GM21390 (cell line): ENCODE data around the gene NTS.

Experiments used
- ATAC-seq: cut with Tn5 transposase; IDR thresholded peaks from one replicate; pipeline ENCODE4 v1.9.1; 2021; ENCODE audit not compliant: unreplicated experiment

The NTS gene, protein sequence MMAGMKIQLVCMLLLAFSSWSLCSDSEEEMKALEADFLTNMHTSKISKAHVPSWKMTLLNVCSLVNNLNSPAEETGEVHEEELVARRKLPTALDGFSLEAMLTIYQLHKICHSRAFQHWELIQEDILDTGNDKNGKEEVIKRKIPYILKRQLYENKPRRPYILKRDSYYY

DNA sequence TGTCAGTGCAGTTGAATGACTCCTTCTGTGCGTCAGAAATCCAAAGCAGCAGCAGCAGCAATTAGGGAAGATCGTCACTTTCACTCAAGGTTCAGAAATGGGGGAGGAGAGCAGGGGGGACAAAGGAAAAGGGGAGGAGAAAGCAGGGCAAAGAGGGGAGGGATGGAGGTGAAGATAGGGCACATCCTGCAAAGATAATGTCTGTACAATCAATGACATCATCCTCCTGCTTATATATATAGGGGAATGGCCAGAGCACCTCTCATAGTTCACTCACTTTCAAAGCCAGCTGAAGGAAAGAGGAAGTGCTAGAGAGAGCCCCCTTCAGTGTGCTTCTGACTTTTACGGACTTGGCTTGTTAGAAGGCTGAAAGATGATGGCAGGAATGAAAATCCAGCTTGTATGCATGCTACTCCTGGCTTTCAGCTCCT is at the start of gene NTS:
Gene NTS (plus strand): TSS at position 265 of the 431 bp plus-strand sequence. CDS start 109 bp downstream, at position 374.
- ATAC-seq, result peak; percentile 74

DNA sequence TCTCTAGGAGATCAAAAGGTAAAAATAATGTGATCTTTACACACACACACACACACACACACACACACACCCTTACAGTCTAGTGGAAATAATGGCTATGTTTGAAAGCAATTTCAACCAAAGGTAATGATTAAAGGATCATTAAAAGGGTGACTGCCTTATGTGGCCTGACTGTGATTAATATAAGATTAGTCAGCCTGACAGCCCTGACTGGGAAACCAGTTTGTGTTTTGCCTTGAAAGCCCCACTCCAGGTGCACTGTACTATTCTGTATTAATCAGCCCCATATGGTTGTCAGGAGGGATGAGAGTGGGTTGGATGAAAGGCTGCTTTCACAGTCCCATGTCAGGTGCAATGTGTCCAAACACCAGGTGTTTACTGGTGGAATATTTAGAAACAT is 48.3 kb upstream of the NTS start:
- no peak for ATAC-seq

DNA sequence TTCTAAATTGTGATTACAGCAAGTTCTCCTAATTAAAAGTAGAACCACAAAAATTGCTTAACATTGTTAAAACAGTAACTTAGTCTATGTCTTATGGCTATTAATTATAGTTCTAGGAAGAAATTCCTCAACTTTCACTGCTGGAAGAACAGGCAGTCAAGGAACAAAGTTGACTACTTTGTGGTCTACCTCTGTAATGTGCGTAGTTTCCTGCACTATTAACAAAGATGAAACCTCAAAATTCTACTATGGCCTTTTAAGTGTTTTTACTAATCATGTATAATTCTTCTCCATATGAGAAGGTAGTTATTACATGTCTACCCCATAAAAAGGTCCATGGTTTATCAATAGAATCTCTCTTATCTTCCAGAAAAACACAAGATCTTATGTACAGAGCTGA is 45.5 kb upstream of the NTS start:
- no peak for ATAC-seq

DNA sequence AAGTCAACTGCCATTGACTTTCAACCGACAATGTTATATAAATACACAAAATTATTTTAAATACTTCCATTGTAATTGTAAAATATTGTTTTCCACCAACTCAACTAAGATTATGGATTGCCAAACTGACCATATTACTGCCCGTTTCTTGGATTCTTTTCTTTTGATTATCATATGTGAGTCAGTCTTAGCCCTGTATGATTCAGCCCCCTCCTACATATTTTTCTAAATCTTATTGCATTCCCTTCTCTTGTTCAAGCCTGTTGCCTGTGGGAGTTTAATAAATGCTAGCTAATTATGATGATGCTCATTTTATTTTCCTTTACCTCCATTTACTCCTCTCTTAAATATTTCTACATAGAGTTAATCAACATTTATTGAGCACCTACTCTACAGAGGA is 44.7 kb upstream of the NTS start:
- ATAC-seq, result no peak

DNA sequence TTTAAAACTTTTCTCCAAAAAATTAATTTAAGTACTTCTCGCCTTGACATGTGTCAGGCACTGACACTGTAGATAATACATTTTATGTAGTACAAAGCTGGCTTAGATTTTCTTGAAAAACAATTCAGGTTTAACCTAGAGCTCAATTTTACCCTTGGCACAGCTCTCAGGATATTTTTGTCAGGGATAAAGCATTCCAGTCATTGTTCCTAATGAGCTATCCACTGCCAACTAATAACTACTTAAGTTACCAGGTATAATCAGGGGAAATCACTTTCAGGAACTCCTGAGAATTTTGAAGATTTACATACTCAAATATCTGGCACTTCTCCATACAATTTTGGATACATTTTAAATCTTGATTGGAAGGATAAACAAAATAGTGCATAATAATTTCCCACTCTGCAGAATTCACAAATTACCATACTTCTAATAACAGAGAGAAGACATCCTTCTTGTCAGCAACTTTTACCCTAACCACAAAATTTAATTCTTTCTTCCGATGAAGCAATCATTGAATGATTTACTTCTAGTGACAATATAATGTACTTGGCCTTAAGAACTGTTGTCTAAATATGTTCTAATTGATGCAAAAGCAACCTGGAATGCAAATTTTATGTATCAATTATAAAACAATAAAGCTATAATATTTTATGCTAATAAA is 42.6 kb upstream of the NTS start:
- ATAC-seq, result no peak

DNA sequence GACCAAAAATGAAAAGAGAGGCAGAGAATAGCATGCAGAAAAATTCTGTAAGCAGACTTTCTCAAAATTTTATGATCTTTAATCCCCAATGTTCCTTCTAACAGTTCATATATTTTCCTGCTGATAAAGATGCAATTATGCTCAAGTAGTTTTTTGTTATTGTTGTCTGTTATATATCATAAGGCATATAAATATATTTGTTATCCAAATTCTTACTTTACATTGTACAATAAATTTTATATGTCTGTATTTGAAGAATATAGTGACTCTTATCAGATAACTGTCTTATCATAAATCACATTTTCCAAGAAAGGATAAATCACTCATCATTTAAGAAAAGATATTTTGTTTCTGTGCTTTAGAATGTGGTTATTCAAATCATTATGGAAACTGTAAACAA is 40.5 kb upstream of the NTS start:
- no peak for ATAC-seq

DNA sequence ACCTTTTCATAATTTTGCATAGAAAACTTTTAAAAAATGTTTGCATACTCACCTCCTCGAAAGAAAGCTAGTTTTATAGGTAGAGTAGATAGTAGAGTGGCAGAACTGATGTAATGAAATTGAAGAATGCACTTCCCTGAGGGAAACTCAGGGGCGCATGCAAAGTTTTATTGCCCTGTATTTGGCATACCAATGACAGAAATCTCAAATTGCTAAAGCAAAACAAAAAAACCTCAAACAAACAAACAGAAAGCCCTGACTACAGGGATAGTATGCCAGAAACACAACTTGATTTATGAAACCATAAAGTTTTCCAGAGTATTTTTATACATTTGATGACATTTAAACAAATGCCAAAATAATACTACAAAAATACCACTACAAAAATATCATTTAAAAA is 39.7 kb upstream of the NTS start:
- ATAC-seq, result no peak

DNA sequence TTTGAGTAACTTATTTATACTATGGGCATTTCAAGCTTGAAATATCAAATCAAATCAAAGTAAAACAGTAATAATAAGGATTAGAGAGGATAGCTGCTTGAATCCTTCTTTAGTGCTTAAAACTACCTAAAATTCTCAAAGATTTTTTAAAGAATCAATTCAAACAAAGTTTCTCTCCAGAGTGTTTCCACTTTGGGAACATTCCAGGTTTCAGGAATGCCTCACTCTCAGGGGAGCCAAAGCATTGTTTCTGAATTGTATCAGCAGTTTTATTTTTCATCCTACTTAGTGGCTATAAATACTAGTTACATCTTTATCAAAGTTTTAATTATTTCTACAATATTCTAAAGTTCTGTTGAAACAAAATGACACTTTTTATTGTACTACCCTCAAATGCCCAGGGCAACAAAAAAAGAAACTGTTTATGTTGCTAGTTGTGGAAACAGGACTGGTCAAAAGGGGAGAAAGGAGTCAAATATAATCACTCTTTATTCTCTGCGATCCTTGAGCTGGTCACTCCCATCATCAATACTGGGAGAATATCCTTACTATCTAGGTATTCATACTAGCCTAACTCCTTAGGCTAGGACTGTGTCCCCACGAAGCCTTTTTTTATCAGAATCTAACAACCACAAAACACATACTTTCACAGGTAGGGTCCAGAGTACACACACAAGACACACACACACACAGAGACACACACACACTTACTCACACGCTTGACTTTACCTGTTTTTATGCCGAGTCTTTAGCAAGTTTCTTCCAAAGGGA is 38.5 kb upstream of the NTS start:
- no peak for ATAC-seq

DNA sequence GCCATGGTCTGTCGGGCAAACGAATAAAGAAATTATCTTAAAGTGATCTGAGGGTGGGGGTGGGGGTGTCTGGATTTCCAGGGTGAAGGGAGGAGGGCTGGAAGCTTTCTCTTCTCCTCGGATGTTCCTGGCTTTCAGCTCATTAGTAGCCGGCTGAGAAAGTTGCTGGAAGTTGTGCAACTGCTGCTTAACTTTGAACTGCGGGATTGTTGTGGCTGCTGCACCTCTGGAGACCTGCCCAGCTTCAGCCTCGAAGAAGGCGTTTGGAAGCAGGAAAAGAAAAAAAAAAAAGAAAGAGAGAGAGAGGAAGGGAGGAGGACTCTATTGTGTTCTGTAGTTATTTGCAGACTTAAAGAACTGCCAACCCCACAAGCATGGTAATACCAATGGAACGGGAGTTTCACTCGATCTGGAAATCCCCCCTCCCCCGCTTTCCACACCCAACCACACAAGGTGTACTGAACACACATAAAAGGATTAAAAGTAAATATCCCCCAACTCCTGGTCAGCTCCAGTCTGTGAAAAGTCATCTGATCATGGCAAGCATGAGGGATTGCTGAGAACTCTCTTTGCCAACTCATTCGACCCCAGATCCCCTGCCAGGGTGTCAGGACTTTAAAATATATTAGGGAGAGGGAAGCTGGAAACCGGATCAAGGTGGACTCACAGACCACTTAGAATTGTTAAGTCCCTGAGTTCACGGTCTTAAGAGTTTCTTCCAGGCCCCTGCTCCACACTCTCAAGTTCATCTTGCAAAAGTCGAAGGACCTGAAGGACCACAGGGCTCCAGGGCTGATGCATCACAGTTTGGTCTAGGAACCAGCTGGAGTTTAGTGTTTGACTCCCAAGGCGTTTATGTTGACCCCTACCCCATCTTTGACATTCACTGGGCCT is 37.7 kb upstream of the NTS start, which contains the start of gene RASSF9:
Gene RASSF9 (minus strand): TSS at position 213 of the 894 bp plus-strand sequence. CDS start 208 bp downstream, at position 5.
- no peak for ATAC-seq

DNA sequence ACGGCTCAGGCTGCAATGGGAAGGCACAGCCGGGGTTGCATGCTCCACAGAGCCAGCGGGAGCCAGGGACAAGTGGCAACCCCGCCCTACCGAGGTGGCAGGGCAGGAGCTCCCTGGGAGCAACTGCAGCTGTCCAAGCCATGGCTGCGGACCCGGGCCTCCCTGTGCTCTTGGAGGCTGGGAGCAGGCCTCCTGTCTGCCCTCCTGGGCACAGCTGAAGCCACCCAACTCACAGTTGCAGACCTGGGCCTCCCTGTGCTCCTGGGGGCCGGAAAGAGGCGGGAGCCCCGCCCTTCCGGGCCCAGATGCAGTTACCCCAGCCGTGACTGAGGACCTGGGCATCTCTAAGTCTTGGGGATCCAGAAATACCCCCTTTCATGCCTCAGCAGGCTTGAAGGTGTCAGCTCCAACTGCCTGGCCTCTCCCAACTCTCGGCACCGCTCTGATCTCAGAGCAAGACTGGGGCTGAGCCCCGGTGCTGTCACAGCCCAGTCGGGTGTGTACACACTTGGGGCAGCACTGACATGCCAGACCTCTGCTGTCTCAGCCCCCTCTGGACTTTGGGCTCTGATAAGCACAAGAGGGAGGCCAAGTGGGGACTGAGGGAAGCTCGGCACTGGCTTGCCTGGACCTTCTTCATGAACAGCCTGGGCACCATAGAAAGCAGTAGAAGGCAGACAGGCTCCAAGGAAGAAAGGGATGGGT is 30.3 kb upstream of the NTS start:
- no peak for ATAC-seq

DNA sequence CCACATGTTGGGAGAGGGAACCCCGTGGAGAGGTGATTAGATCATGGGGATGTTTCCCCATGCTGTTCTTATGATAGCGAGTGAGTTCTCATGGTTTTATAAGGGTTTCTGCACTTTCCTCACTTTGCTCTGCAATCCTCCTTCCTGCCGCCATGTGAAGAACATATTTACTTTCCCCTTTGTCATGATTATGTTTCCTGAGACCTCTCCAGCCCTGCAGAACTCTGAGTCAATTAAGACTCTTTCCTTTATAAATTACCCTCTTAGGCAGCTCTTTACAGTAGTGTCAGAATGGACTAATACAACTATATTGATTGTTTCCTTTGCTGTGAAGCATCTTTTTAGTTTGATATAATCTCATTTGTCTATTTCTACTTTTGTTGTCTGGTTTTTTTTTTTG is 24.8 kb upstream of the NTS start:
- ATAC-seq, result no peak

DNA sequence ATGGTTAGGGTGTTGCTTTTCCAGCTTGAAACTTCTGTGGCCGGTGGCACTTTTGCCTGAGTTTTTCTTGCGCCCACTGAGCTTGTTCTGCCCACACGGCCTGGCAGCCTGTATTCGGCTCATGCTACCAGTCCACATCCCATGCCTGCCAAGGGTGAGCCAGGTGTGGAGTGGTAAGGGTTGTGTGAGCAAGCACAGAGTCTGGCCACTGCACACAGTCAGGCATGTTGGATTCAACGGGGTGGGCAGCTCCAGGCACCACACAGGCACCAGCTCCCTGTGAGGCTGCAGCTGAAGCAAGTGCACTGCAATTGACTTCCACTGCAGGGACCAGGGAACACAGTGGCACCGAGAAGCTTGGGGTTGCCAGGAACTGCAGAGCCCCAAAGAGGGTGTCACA is 18.8 kb upstream of the NTS start:
- no peak for ATAC-seq

DNA sequence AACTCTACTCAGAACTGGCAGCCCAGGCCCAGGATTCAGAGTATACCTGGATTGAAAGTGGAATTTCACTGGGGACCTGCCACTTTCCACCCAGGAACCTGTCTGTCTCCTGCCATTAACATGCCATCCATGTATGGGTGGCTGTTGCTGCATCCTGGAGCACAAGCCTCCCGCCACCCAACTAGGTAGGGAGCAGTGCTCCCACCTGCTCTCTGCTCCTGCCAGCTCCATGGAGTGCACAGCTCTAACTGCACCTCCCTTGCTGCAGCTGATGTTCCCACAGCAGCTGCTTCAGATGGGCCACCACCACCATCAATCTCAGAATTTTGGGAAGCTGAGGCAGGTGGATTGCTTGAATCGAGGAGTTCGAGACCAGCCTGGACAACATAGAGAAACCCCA is 17.1 kb upstream of the NTS start:
- ATAC-seq, result no peak

DNA sequence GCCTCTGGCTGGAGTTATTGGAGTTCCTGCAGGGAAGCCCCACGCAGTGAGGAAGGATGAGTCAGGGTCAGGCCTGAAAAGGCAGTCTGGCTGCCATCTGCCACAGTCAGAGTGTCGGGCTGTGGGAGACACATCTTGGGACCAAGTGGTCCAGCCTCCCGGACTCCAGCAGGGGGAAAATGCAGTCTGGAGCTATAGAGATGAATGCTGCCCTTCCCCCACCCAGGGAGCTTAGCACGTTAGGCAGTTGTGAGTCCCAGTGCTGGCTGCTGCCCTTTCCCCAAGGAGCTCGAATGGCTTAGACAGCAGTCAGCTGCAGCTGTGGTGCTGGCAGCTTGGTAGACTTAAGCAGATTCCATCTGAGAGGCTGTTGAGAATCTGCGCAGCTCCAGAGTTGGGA is 8.2 kb upstream of the NTS start:
- ATAC-seq, result no peak

DNA sequence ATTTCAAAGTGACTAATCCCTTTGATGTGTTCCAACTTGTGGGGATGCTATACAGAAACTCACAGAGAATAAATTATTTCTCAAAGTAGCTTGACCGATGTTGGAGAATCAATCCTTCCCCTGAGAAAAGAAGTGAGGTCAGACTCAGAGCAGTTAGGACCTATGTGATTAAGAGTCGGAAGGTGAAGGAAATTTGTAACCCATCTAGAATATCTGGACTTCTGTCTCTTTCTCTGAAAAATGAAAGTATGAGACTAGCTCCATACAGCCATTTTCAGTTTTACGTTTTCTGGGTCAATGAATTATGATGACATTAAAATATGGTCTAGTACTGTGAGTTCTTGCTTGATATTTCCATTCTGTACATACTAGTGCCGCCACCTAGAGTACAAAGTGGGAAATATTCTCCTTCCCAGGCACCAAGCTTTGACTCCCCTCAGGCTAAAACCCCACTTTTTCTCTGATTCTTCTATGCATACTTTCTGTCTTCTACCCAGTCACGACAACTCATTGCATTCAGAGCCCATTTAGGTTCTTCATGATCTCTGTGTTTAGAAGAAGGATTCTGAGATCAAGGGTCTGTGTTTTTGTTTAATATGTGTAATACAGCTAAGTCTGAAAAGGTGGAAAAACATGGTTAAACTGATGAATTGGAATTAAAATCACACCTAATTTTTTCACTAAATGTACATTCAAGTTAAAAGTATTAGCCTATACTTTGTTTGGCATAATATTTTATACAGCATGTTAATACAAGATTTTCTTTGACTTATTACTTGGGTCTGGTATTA is 6.9 kb upstream of the NTS start:
- ATAC-seq, result peak; percentile 93

DNA sequence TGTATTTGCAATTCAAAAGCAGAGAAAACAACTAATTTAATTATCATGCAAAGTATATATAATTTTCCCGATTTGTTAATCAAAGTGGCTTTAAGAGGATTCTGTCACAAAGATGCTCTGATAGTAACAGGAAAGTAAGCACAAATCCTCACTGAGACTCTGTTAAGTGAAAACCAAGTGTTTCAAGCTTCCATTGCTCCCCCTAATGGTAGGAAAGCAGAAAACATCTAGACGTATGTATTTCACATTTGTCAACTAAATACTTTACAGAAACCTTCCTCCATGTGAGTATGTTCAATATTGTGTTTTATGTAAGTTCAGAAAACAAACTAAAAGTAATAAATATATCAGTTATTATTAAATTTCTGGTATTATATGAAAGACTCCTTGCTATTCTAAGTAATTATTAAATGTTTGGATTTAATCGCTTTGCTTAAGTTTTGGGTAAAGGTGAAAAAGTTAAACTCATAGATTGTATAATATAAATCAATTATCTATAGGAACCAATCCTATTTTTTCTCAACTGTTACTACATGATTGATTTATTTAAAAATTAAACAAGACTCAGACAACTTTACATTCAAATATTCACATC is 1.5 kb upstream of the NTS start:
- peak; percentile 84 for ATAC-seq

DNA sequence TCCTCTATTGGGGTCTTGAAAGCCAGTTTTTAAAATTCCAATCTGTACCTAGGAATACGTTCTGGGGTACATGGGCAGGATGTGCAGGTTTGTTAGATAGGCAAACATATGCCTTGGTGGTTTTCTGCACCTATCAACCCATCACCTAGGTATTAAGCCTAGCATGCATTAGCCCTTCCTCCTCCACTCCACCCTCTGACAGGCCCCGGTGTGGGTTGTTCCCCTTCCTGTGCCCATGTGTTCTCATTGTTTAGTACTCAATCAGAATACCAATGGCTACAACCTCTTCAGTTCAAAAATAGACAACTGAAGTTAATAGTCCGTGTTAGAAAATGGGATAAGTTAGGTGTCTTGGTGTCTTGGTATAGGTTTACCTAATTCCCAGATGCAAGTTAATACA is 3.4 kb downstream of the NTS start:
- no peak for ATAC-seq

DNA sequence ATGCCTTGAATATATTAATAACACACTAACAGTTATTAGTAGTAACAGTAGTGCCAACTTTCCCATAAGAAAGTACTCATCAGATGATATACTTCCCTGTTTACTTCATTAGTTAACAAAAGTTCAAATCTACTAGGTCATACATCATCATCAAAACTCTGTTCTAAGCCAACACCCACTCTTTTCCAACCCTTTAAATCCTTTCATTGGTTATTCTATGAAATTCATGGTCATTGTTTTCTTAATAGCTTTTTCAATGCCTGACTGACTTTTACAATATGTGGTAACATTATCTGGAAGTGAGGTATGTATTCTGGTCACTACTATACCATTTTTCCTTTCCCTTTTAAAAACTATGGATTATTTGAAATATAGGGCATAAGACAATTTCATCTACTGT is 9.7 kb downstream of the NTS start:
- no peak for ATAC-seq

DNA sequence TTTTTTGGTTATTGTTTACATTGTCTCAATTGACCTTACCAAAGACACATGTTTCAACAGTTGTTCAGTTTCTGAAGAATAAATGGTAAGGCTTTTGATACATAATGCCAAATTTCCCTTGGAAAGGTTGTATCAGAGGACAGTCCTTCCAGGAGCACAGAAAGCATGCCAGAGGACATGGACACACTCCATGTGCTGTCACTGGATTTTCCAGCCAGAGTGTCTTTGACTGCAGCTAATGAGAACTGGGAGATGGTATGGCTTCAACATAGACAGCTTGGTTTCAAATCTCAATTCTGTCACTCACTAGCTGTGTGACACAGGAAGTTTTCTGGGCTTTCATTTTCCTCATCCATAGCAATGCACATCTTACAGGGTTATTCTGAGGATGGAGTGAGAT is 20.6 kb downstream of the NTS start:
- ATAC-seq, result no peak
